Ovary (tissue), 9 donors: ENCODE results near the gene GRN. TPM values are rescaled to one million over a fixed set of nuclear protein-coding genes. Genes with fewer than 3 reads are reported as not detected.
A peak's percentile ranks its signal among the peaks of the same experiment; 100 is the strongest.
"Not testable (repeated sequence)": the region's sequence is repeated elsewhere in the genome, so short reads cannot be mapped to it uniquely, and the experiment has no call there.

ENCODE experiments used
- DNase-seq, 5 donors: peaks; one replicate each; pipeline ENCODE4 v3.0.0-alpha.2; 2019 to 2020
- H3K27ac ChIP-seq, 2 donors: fragments of 200-600 bp; one replicate each; pipeline versions ENCODE4 v1.5.1 to v1.8.0; 2019 to 2022
- H3K27me3 ChIP-seq: fragments of 200-600 bp; one replicate; pipeline ENCODE4 v1.8.0; 2022
- H3K36me3 ChIP-seq: fragments of 200-600 bp; sonication (generic); one replicate; pipeline ENCODE4 v1.5.1; 2019
- H3K4me1 ChIP-seq: one replicate; pipeline ENCODE4 v1.8.1; 2013; ENCODE audit warnings: mild to moderate bottlenecking, moderate library complexity; ENCODE audit not compliant: insufficient read depth
- H3K4me3 ChIP-seq: fragments of 200-600 bp; sonication (generic); one replicate; pipeline ENCODE4 v1.5.1; 2017
- H3K9me3 ChIP-seq, 2 donors: fragments of 200-600 bp in 1 of 2; sonication (generic) in 1 of 2; one replicate each; pipeline versions ENCODE4 v1.5.1 to v1.8.1; 2013 to 2019; ENCODE audit warnings: mild to moderate bottlenecking in 1 of 2, moderate library complexity in 1 of 2
- CTCF ChIP-seq, 3 donors: fragments of 450-650 bp in 2 of 3; fragments of 200-600 bp in 1 of 3; IDR thresholded peaks; one replicate each; pipeline versions ENCODE4 v1.5.1 to v1.8.0; 2016 to 2022; ENCODE audit warnings: antibody characterized with exemption in 3 of 3, mild to moderate bottlenecking in 1 of 3
- EP300 ChIP-seq: sonication (generic); formaldehyde crosslinking; IDR thresholded peaks from one replicate; pipeline ENCODE4 v1.6.1; 2017; ENCODE audit warnings: antibody characterized with exemption
- POLR2A ChIP-seq: fragments of 450-650 bp; IDR thresholded peaks from one replicate; pipeline ENCODE4 v1.6.1; 2017; ENCODE audit warnings: antibody characterized with exemption, mild to moderate bottlenecking, moderate library complexity
- WGBS, 3 donors: extraction: QIAGEN DNeasy Blood & Tissue Kit in 1 of 3; methylation state at CpG; one replicate each; pipeline versions ENCODE4 v1.1.5 to v1.1.7; 2013 to 2017; 5-methylcytosine and 5-hydroxymethylcytosine counted together
- intact Hi-C, 4 donors: fragments of 100-400 bp; cut with DNase I; formaldehyde crosslinking; loops; one replicate each; pipeline versions ENCODE4 v1.11.0 to v1.15.1; 2022 to 2023
- polyA plus RNA-seq, 2 donors: library from polyadenylated mRNA; stranded (reverse); fragments of 200-250 nt in 1 of 2; fragments of 350-450 nt in 1 of 2; fragmentation: Illumina TruSeq in 1 of 2; extraction: RNeasy Lipid Tissue Mini Kit (QIAGEN cat#74804) in 1 of 2; gene quantifications; one replicate each; pipeline ENCODE4 v1.2.3, GENCODE V29; 2013 to 2014
- total RNA-seq, 7 donors: library from RNA; depleted of rRNA in 2 of 7; stranded (reverse); fragments of >200 nt in 2 of 7; fragmentation: NEBNext Ultra II Directional in 3 of 7; extraction: Animal tissue kit (Norgen Biotek cat#: 25700) in 3 of 7; gene quantifications; one replicate each; pipeline versions ENCODE4 v1.1.0 to v1.2.4, GENCODE V29; 2016 to 2023
- donor health status: DM: no; HTN: no; CAD: no; lungs with moderate emphysema.
- donor health status: DM: no; HTN: no; CAD: no.
- donor health status: Bipolar disorder and iron deficiency.
- donor health status: DM: yes; HTN: yes; CAD: no.
- donor health status: DM: no; HTN: no; CAD: no.
- donor health status: DM: yes; HTN: yes; CAD: no.

The GRN gene
- total and polyA plus RNA-seq, 9 donors = 70.6 to 173 (median 88.2) TPM

GRCh38 chr17:44387804-44388203 is 42.7 kb downstream of the GRN start:
- peak in 2 of 5 donors; percentile 7 to 25 for DNase-seq
- Histone ChIP-seq H3K27me3 (no peaks in the 10 kb centered on the region), H3K4me1 (peaks cover 2% of the 10 kb centered on the region), H3K9me3 (no peaks in the 10 kb centered on the region), H3K27ac (no peak overlapping the region), H3K4me3 (no peak overlapping the region), H3K36me3 (no peaks in the 10 kb centered on the region)
- intact Hi-C loops = no loop called here
- WGBS, 3 donors = 88 to 92% (median 88%) methylated on average over 2 of the region's 2 CpGs
- TF ChIP-seq EP300 (no peak), CTCF (IDR thresholded peaks at IDR 0.05) (no peak), POLR2A (no peak)

DNA sequence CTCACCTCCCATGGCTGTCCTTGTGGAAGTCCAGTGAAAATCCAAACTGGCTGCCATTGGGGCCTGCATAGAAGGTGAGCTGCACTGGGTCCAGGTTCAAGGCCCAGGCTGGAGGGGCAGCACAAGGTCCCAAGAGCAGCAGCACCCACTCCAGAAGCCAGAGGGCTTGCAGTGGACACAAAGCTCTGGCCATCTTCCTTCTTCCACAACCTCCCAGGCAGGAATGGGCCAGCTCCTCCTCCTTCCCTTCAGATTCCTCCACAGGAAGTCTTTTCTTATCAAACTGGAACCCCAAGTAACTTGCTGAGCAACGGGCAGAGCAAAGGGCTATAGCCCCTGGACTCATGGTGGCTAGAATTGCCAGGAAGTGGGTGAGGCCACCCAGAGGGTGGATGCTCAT is 44.2 kb downstream of the GRN start, which contains the start of gene ITGA2B:
TSS of gene ITGA2B (minus strand) at position 369 of the 400 bp plus-strand sequence. CDS start at position 193, 176 bp downstream.
- no peak for TF ChIP-seq EP300
- TF ChIP-seq CTCF (IDR thresholded peaks at IDR 0.05) = no peak
- TF ChIP-seq POLR2A = no peak
- Histone ChIP-seq H3K27me3 (no peaks in the 10 kb centered on the region), H3K4me1 (peaks cover 2% of the 10 kb centered on the region), H3K9me3 (no peaks in the 10 kb centered on the region), H3K36me3 (no peaks in the 10 kb centered on the region), H3K27ac (no peak within 1 kb of the TSS), H3K4me3 (no peak within 1 kb of the TSS)
- intact Hi-C loops = no loop called here
- 20 to 44% (median 22%) methylated on average over 1 of the region's 1 CpG for WGBS, 3 donors
- peak in 2 of 5 donors; percentile 3 to 15 for DNase-seq

- Histone ChIP-seq H3K27me3 (no peaks in the 10 kb centered on the region), H3K4me3 (no peak overlapping the region), H3K9me3 (no peaks in the 10 kb centered on the region), H3K27ac (no peak overlapping the region), H3K4me1 (peaks cover 2% of the 10 kb centered on the region), H3K36me3 (no peaks in the 10 kb centered on the region)
- WGBS, 3 donors = 79 to 93% (median 87%) methylated on average over 6 of the region's 6 CpGs
- TF ChIP-seq EP300 (no peak), POLR2A (no peak), CTCF (IDR thresholded peaks at IDR 0.05) (no peak)
- intact Hi-C loops = no loop called here
- DNase-seq = peak in 2 of 5 donors; percentile 7 to 13
Measured at GRCh38 chr17:44389723-44390202, 44.7 kb downstream of the GRN start.

DNA sequence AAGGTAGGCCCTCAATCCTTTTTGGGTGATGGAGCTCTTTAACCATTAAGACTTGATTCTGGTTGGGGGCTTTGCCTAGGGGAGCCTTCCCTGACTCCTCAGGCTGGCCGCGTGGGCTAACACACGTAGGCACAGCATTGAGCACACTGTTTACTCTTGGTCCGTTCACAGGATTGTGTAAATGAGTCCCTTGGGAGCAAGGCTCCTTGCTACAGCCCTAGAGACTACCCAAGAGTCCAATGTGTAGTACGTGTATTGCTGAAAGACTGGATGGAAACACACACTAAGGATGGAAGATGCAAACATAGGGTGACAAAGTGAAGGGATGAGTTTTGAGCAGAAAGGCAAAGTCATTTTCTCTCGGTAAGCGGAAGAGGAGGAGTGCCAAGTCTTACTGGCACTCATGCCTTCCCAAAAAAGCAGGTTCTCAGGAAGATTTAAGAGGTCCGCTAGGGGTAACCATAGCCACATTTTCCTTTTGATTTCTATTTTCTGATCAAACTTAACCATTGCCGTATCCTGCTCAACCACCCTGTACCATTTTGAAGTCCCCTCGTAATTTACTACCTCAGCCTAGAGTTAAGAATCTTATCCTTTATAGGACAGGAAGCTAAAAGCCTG is 45.3 kb downstream of the GRN start:
- Histone ChIP-seq H3K27ac (no peak overlapping the region), H3K4me1 (peaks cover 2% of the 10 kb centered on the region), H3K36me3 (no peaks in the 10 kb centered on the region), H3K27me3 (no peaks in the 10 kb centered on the region), H3K4me3 (no peak overlapping the region), H3K9me3 (no peaks in the 10 kb centered on the region)
- no peak for DNase-seq
- no peak for TF ChIP-seq POLR2A
- WGBS, 3 donors = 71 to 79% (median 73%) methylated on average over 10 of the region's 10 CpGs
- intact Hi-C loops = no loop called here

DNA sequence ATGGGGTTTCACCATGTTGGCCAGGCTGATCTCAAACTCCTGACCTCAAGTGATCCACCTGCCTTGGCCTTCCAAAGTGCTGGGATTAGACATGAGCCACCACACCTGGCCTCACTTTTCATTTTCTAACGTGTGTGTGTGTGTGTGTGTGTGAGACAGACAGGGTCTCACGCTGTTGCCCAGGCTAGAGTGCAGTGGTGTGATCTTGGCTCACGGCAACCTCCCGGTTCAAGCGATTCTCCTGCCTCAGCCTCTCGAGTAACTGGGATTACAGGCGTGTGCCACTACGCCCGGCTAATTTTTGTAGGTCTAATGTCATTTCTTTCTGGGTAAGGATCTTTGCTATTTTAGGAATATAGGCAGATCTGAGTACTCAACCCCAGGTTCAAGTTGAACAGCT is 49.0 kb downstream of the GRN start:
- 91 to 94% (median 91%) methylated on average over 9 of the region's 9 CpGs for WGBS, 3 donors
- H3K4me1 ChIP-seq, H3K4me3 ChIP-seq, H3K27ac ChIP-seq, H3K27me3 ChIP-seq, H3K36me3 ChIP-seq, intact Hi-C loops, H3K9me3 ChIP-seq: not testable (repeated sequence)
- DNase-seq = peak in 1 of 5 donors; percentile 17
